ENCODE data around the gene OOSP4A.

DNA sequence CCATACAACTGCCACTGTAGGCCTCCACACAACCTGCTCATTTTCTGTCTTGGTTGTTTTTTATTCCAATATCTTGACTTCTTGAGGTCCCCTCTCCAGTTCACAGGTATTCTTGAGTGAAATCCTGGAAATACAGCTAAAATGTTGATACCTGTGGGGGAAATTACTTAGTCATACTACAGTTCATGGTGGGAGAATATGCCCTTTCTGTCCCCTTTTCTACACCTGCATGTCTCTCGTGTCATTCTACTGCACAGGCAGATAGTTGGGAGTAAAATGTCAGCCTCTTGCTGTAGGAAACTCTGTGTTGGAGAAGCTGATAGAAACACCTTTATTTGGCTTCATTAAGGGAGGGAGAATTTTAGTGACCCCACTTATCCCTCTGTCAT lies 4.6 kb downstream of the OOSP4A start:
- TF ChIP-seq, protein P1, sequence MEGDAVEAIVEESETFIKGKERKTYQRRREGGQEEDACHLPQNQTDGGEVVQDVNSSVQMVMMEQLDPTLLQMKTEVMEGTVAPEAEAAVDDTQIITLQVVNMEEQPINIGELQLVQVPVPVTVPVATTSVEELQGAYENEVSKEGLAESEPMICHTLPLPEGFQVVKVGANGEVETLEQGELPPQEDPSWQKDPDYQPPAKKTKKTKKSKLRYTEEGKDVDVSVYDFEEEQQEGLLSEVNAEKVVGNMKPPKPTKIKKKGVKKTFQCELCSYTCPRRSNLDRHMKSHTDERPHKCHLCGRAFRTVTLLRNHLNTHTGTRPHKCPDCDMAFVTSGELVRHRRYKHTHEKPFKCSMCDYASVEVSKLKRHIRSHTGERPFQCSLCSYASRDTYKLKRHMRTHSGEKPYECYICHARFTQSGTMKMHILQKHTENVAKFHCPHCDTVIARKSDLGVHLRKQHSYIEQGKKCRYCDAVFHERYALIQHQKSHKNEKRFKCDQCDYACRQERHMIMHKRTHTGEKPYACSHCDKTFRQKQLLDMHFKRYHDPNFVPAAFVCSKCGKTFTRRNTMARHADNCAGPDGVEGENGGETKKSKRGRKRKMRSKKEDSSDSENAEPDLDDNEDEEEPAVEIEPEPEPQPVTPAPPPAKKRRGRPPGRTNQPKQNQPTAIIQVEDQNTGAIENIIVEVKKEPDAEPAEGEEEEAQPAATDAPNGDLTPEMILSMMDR (IDR thresholded peaks at IDR 0.05), result no peak
- no peak for TF ChIP-seq POLR2A (IDR thresholded peaks at IDR 0.05)

Measured in upper lobe of left lung (tissue), 4 donors.